Liver (tissue), 9 donors: Measurements from ENCODE around the gene ZNF229. TPM values are rescaled to one million over a fixed set of nuclear protein-coding genes. Genes with fewer than 3 reads are reported as not detected.

ENCODE experiments used
- DNase-seq: peaks from one replicate; pipeline ENCODE4 v3.0.0-alpha.2; 2017; ENCODE audit warnings: low spot score
- H3K27ac ChIP-seq, 2 donors: one replicate each; pipeline ENCODE4 v1.7.0; 2013; ENCODE audit warnings: inconsistent platforms in 2 of 2, low read length in 2 of 2, control low read depth in 1 of 2, low read depth in 1 of 2, mild to moderate bottlenecking in 1 of 2
- H3K27me3 ChIP-seq, 4 donors: one replicate each; pipeline versions ENCODE4 v1.6.1 to v1.7.0; 2013; ENCODE audit warnings: low read length in 3 of 4, inconsistent platforms in 1 of 4, mild to moderate bottlenecking in 1 of 4, moderate library complexity in 1 of 4; ENCODE audit not compliant: control insufficient read depth in 4 of 4, insufficient read depth in 4 of 4
- H3K36me3 ChIP-seq, 4 donors: one replicate each; pipeline versions ENCODE4 v1.6.1 to v1.7.0; 2013; ENCODE audit warnings: low read length in 3 of 4, mild to moderate bottlenecking in 3 of 4, low read depth in 1 of 4, moderate library complexity in 1 of 4; ENCODE audit not compliant: control insufficient read depth in 4 of 4, insufficient read depth in 3 of 4
- H3K4me1 ChIP-seq, 4 donors: one replicate each; pipeline versions ENCODE4 v1.6.1 to v1.7.0; 2013; ENCODE audit warnings: low read length in 3 of 4, mild to moderate bottlenecking in 3 of 4, moderate library complexity in 1 of 4; ENCODE audit not compliant: control insufficient read depth in 4 of 4, insufficient read depth in 4 of 4
- H3K4me3 ChIP-seq, 3 donors: one replicate each; pipeline versions ENCODE4 v1.6.1 to v1.7.0; 2013; ENCODE audit warnings: low read length in 3 of 3, control low read depth in 1 of 3, low read depth in 1 of 3, mild to moderate bottlenecking in 1 of 3
- H3K9ac ChIP-seq, 2 donors: one replicate each; pipeline ENCODE4 v1.7.0; 2013; ENCODE audit warnings: low read length in 2 of 2, mild to moderate bottlenecking in 2 of 2, moderate library complexity in 2 of 2, control low read depth in 1 of 2, low read depth in 1 of 2
- H3K9me3 ChIP-seq, 4 donors: one replicate each; pipeline versions ENCODE4 v1.6.1 to v1.7.0; 2013; ENCODE audit warnings: low read length in 3 of 4; ENCODE audit not compliant: control insufficient read depth in 4 of 4
- CTCF ChIP-seq: fragments of 150-350 bp; IDR thresholded peaks from 2 replicates; pipeline ENCODE4 v1.5.1; 2017; ENCODE audit warnings: improper control_type of control experiment, low read depth, low read length; ENCODE audit not compliant: missing input control
- EGR1 ChIP-seq, 2 donors: IDR thresholded peaks; 2 replicates each; pipeline ENCODE4 v1.6.1; 2016 to 2018; ENCODE audit warnings: antibody characterized with exemption in 2 of 2, low read depth in 2 of 2
- FOXA1 ChIP-seq: IDR thresholded peaks from 2 replicates; pipeline ENCODE4 v1.6.1; 2016; ENCODE audit warnings: antibody characterized with exemption
- FOXA2 ChIP-seq: IDR thresholded peaks from 2 replicates; pipeline ENCODE4 v1.6.1; 2016; ENCODE audit warnings: antibody characterized with exemption
- GABPA ChIP-seq, 2 donors: IDR thresholded peaks in 1 of 2; conservative IDR thresholded peaks in 1 of 2; 2 replicates each; pipeline ENCODE4 v1.6.1; 2016; ENCODE audit warnings: antibody characterized with exemption in 2 of 2, mild to moderate bottlenecking in 1 of 2, moderate library complexity in 1 of 2
- HNF4A ChIP-seq, 2 donors: conservative IDR thresholded peaks; 2 replicates each; pipeline ENCODE4 v1.6.1; 2016; ENCODE audit warnings: antibody characterized with exemption in 2 of 2, mild to moderate bottlenecking in 2 of 2
- HNF4G ChIP-seq: IDR thresholded peaks from 2 replicates; pipeline ENCODE4 v1.6.1; 2016; ENCODE audit warnings: antibody characterized with exemption
- JUND ChIP-seq, 2 donors: IDR thresholded peaks; 2 replicates each; pipeline ENCODE4 v1.6.1; 2016; ENCODE audit warnings: antibody characterized with exemption in 2 of 2
- NR2F2 ChIP-seq: IDR thresholded peaks from 2 replicates; pipeline ENCODE4 v1.6.1; 2016; ENCODE audit warnings: antibody characterized with exemption
- RAD21 ChIP-seq, 2 donors: IDR thresholded peaks; 2 replicates each; pipeline ENCODE4 v1.6.1; 2016; ENCODE audit warnings: antibody characterized with exemption in 2 of 2, mild to moderate bottlenecking in 2 of 2
- REST ChIP-seq: IDR thresholded peaks from 2 replicates; pipeline ENCODE4 v1.6.1; 2016; ENCODE audit warnings: antibody characterized with exemption, mild to moderate bottlenecking
- RXRA ChIP-seq, 2 donors: IDR thresholded peaks; 2 replicates each; pipeline ENCODE4 v1.6.1; 2017 to 2018; ENCODE audit warnings: antibody characterized with exemption in 2 of 2, mild to moderate bottlenecking in 1 of 2
- SP1 ChIP-seq: IDR thresholded peaks from 2 replicates; pipeline ENCODE4 v1.6.1; 2018; ENCODE audit warnings: antibody characterized with exemption, mild to moderate bottlenecking
- TAF1 ChIP-seq: conservative IDR thresholded peaks from 2 replicates; pipeline ENCODE4 v1.6.1; 2016; ENCODE audit warnings: antibody characterized with exemption, mild to moderate bottlenecking
- YY1 ChIP-seq: IDR thresholded peaks from 2 replicates; pipeline ENCODE4 v1.6.1; 2016; ENCODE audit warnings: antibody characterized with exemption, mild to moderate bottlenecking
- ZBTB33 ChIP-seq: IDR thresholded peaks from 2 replicates; pipeline ENCODE4 v1.6.1; 2016; ENCODE audit warnings: antibody characterized with exemption
- WGBS: extraction: QIAGEN DNeasy Blood & Tissue Kit; methylation state at CpG from one replicate; pipeline ENCODE4 v1.1.7; 2013; 5-methylcytosine and 5-hydroxymethylcytosine counted together
- polyA plus RNA-seq, 2 donors: library from polyadenylated mRNA; stranded (reverse) in 1 of 2; unstranded in 1 of 2; fragments of 200-250 nt in 1 of 2; fragments of >200 nt in 1 of 2; fragmentation: Nextera tagmentation in 1 of 2; extraction: Ambion mirVana in 1 of 2; gene quantifications; one replicate each; pipeline versions ENCODE4 v1.2.1 to v1.2.3, GENCODE V29; 2013 to 2015
- total RNA-seq, 2 donors: library from RNA; depleted of rRNA; stranded (reverse); fragments of >200 nt; gene quantifications; one replicate each; pipeline ENCODE4 v1.2.3, GENCODE V29; 2014
- TF ChIP-seq, protein P1 (sequence below): IDR thresholded peaks from 2 replicates; pipeline ENCODE4 v1.6.1; 2016; ENCODE audit warnings: antibody characterized with exemption
- TF ChIP-seq, protein P2 (sequence below): IDR thresholded peaks from 2 replicates; pipeline ENCODE4 v1.6.1; 2016; ENCODE audit warnings: antibody characterized with exemption
- donor health status: healthy.
- donor health status: healthy.
- donor health status: healthy.
- donor health status: healthy.
- donor health status: healthy.

Gene ZNF229
- total and polyA plus RNA-seq, 4 donors = 0.14 to 4.6 (median 0.77) TPM

GRCh38 chr19:44438441-44438840, 9.8 kb downstream of the ZNF229 start:
- H3K4me3 ChIP-seq = peak overlapping the region in 1 of 3 donors; percentile 28
- no peaks in the 10 kb centered on the region for H3K4me1 ChIP-seq
- H3K9me3 ChIP-seq = peaks cover 30 to 56% (median 43%) of the 10 kb centered on the region in 4 donors
- H3K27ac ChIP-seq = no peak overlapping the region
- no peak overlapping the region for H3K9ac ChIP-seq
- DNase-seq = no peak
- no peaks in the 10 kb centered on the region for H3K27me3 ChIP-seq
- peaks cover 0 to 3% (median 0%) of the 10 kb centered on the region in 4 donors for H3K36me3 ChIP-seq
- no peak for TF ChIP-seq FOXA1
- TF ChIP-seq, protein P1, sequence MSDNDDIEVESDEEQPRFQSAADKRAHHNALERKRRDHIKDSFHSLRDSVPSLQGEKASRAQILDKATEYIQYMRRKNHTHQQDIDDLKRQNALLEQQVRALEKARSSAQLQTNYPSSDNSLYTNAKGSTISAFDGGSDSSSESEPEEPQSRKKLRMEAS = no peak
- TF ChIP-seq FOXA2 = no peak
- no peak for TF ChIP-seq GABPA (IDR thresholded peaks at IDR 0.05 in 1 of 2, conservative IDR thresholded peaks at IDR 0.05 in 1 of 2)
- no peak for TF ChIP-seq SP1
- TF ChIP-seq JUND (IDR thresholded peaks at IDR 0.05) = no peak
- TF ChIP-seq RXRA (IDR thresholded peaks at IDR 0.05) = no peak
- TF ChIP-seq TAF1 = no peak
- TF ChIP-seq HNF4G = no peak
- WGBS = 98% methylated on average over 3 of the region's 3 CpGs

DNA sequence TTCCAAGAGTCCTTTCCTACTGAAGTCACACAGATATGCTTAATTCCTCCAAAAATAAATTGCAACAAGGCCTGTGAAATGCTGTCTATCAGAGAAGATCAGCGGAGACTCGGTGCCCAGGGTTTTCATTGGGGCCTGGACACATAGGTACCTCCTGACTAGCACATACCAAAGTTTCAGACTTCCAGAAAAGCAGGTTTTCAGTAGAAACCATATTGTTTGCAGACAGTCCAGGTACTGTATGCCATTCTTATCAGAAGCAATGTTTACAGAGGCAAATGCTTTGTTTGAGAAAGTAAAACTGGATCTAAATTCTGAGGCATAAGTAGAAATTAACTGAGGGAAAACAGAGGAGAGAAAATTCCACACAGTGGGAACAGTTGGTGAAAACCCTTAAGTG, 12.8 kb downstream of the ZNF229 start:
- Histone ChIP-seq H3K4me1 (no peaks in the 10 kb centered on the region), H3K9me3 (peaks cover 34 to 66% (median 43%) of the 10 kb centered on the region in 4 donors), H3K4me3 (peak overlapping the region in 1 of 3 donors; percentile 37), H3K36me3 (peaks cover 0 to 6% (median 0%) of the 10 kb centered on the region in 4 donors), H3K27me3 (no peaks in the 10 kb centered on the region), H3K9ac (no peak overlapping the region), H3K27ac (no peak overlapping the region)
- WGBS = 93% methylated on average over 2 of the region's 2 CpGs
- TF ChIP-seq JUND (IDR thresholded peaks at IDR 0.05) (no peak), HNF4G (no peak), TAF1 (no peak), SP1 (no peak), YY1 (no peak), CTCF (no peak), GABPA (IDR thresholded peaks at IDR 0.05 in 1 of 2, conservative IDR thresholded peaks at IDR 0.05 in 1 of 2) (no peak), RXRA (IDR thresholded peaks at IDR 0.05) (no peak), FOXA1 (no peak), RAD21 (IDR thresholded peaks at IDR 0.05) (no peak), HNF4A (conservative IDR thresholded peaks at IDR 0.05) (no peak), REST (no peak), FOXA2 (no peak), NR2F2 (no peak), ZBTB33 (no peak), EGR1 (IDR thresholded peaks at IDR 0.05; ENCODE audit: low read depth in 2 of 2) (no peak)
- TF ChIP-seq, protein P1 = no peak
- TF ChIP-seq, protein P2, sequence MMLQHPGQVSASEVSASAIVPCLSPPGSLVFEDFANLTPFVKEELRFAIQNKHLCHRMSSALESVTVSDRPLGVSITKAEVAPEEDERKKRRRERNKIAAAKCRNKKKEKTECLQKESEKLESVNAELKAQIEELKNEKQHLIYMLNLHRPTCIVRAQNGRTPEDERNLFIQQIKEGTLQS = no peak
- DNase-seq = no peak
